Hepatocyte (in vitro differentiated cells): ENCODE data around the gene URAD. TPM values are rescaled to one million over a fixed set of nuclear protein-coding genes. Genes with fewer than 3 reads are reported as not detected.

Experiments
- DNase-seq: peaks from one replicate; pipeline ENCODE4 v3.0.0-alpha.2; 2016; ENCODE audit warnings: low spot score
- H2AFZ ChIP-seq: fragments of 200-600 bp; sonication (generic); 2 replicates; pipeline ENCODE4 v1.6.0; 2016; ENCODE audit warnings: antibody characterized with exemption, mild to moderate bottlenecking
- H3K27ac ChIP-seq: fragments of 200-600 bp; sonication (generic); 2 replicates; pipeline ENCODE4 v1.5.1; 2016; ENCODE audit warnings: mild to moderate bottlenecking
- H3K27me3 ChIP-seq: fragments of 200-600 bp; sonication (generic); 2 replicates; pipeline ENCODE4 v1.6.1; 2016
- H3K36me3 ChIP-seq: fragments of 200-600 bp; sonication (generic); replicated peaks from 2 replicates; pipeline ENCODE4 v1.5.1; 2016; ENCODE audit warnings: low read depth; ENCODE audit not compliant: insufficient read depth
- H3K4me1 ChIP-seq: fragments of 200-600 bp; sonication (generic); 2 replicates; pipeline ENCODE4 v1.5.1; 2016; ENCODE audit warnings: mild to moderate bottlenecking, moderate library complexity; ENCODE audit not compliant: insufficient read depth
- H3K4me2 ChIP-seq: fragments of 200-600 bp; sonication (generic); 2 replicates; pipeline ENCODE4 v1.6.0; 2016
- H3K4me3 ChIP-seq: fragments of 200-600 bp; sonication (generic); 2 replicates; pipeline ENCODE4 v1.5.1; 2016; ENCODE audit warnings: mild to moderate bottlenecking
- H3K79me2 ChIP-seq: fragments of 200-600 bp; sonication (generic); 2 replicates; pipeline ENCODE4 v1.6.0; 2017; ENCODE audit warnings: mild to moderate bottlenecking
- H3K9me2 ChIP-seq: fragments of 200-600 bp; sonication (generic); replicated peaks from 2 replicates; pipeline ENCODE4 v1.6.0; 2017; ENCODE audit warnings: mild to moderate bottlenecking; ENCODE audit not compliant: insufficient read depth
- H3K9me3 ChIP-seq: fragments of 200-600 bp; sonication (generic); 2 replicates; pipeline ENCODE4 v1.5.1; 2016; ENCODE audit warnings: low read depth, mild to moderate bottlenecking
- H4K20me1 ChIP-seq: fragments of 200-600 bp; sonication (generic); 2 replicates; pipeline ENCODE4 v1.6.0; 2016; ENCODE audit warnings: mild to moderate bottlenecking; ENCODE audit not compliant: insufficient read depth, poor library complexity, severe bottlenecking
- CTCF ChIP-seq: fragments of 200-600 bp; sonication (generic); IDR thresholded peaks from 2 replicates; pipeline ENCODE4 v1.5.1; 2016; ENCODE audit warnings: antibody characterized with exemption, mild to moderate bottlenecking; ENCODE audit not compliant: poor library complexity
- EZH2 ChIP-seq: fragments of 200-600 bp; sonication (generic); IDR thresholded peaks from 2 replicates; pipeline ENCODE4 v1.6.1; 2016; ENCODE audit warnings: antibody characterized with exemption, mild to moderate bottlenecking, borderline replicate concordance
- EZH2phosphoT487 ChIP-seq: fragments of 200-600 bp; sonication (generic); IDR thresholded peaks from one replicate; pipeline ENCODE4 v1.6.1; 2018; ENCODE audit warnings: antibody characterized with exemption, mild to moderate bottlenecking, low read depth, moderate library complexity; ENCODE audit not compliant: unreplicated experiment, severe bottlenecking
- WGBS: methylation state at CpG from one replicate; pipeline ENCODE4 v1.1.6; 2016; ENCODE audit warnings: low lambda C conversion rate; ENCODE audit errors: missing lambda C conversion rate; 5-methylcytosine and 5-hydroxymethylcytosine counted together
- polyA plus RNA-seq: library from polyadenylated mRNA; unstranded; fragments of >200 nt; fragmentation: Nextera tagmentation; extraction: Ambion mirVana; gene quantifications from 2 replicates; pipeline ENCODE4 v1.2.1, GENCODE V29; 2016
- total RNA-seq: library from RNA; depleted of rRNA; stranded (reverse); fragments of >200 nt; gene quantifications from 2 replicates; pipeline ENCODE4 v1.2.3, GENCODE V29; 2014

Gene URAD
- total and polyA plus RNA-seq, 2 experiments from 2014 or later: 18.2 to 35.7 TPM

DNA sequence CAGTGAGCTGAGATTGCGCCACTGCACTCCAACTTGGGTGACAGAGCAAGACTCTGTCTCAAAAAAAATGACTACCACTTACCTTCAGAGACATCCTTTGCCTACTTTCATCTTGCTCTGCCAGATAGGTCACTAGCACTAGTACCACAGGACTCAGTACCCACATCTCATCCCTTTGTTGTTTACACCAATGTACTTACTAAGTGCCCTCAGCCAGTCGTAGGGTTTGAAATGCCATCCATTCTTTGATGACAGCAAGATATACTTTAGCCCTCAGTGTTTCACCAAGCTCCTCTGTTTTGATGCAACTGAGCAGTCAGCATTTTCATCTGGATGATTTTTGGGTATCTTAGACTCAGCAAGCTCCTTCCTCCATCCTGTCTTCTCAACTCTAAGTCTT lies 6.1 kb downstream of the URAD start:
- no peaks in the 10 kb centered on the region for H3K9me3 ChIP-seq
- no peaks in the 10 kb centered on the region for H3K4me1 ChIP-seq
- no peak overlapping the region for H3K4me3 ChIP-seq
- DNase-seq: no peak
- H3K27ac ChIP-seq: peak overlapping the region; percentile 90
- no peaks in the 10 kb centered on the region for H4K20me1 ChIP-seq
- 85% methylated on average over 2 of the region's 2 CpGs for WGBS
- TF ChIP-seq EZH2: no peak
- TF ChIP-seq CTCF: no peak
- TF ChIP-seq EZH2phosphoT487: no peak
- no peaks in the 10 kb centered on the region for H3K36me3 ChIP-seq
- peak overlapping the region; percentile 75 for H3K4me2 ChIP-seq
- no peak overlapping the region for H2AFZ ChIP-seq
- no peaks in the 10 kb centered on the region for H3K9me2 ChIP-seq
- H3K79me2 ChIP-seq: peaks cover 10% of the 10 kb centered on the region
- H3K27me3 ChIP-seq: peaks cover 63% of the 10 kb centered on the region

DNA sequence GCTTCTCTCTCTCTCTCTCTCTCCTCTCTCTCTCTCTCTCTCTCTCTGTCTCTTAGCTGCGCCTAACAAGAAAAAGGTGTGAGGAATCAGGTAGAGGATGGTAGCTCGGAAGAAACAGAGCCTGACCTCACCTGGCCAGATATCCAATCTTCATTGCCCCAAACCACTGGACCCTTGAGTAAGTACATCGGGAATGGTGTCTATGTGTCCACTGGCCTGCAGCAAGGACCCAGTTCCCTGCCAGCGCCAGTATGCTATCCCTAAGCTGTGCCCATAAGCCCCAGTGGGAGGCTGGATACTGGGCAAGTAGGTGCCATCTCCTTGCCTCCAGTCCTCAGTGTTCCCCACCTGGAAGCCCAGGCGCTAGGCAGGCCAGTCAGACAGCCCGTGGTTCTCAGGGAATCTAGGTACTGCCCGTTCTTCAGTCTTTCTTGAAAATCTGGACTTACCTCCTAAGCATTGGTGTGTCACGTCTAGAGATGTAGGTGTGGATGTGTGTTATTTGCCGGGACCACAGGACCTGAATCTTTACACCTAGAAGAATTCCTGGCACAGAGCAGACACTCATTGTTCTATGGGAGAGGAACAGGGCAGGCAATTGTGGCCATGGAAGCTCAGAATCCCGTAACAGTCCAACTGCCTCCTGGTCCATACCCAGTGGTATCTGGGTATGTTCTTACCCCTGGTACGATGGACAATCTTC lies 7.3 kb downstream of the URAD start:
- peak overlapping the region; percentile 75 for H3K4me2 ChIP-seq
- H3K36me3 ChIP-seq: no peaks in the 10 kb centered on the region
- H3K27ac ChIP-seq: peak overlapping the region; percentile 90
- WGBS: 34% methylated on average over 11 of the region's 11 CpGs
- peaks cover 73% of the 10 kb centered on the region for H3K27me3 ChIP-seq
- H3K9me2 ChIP-seq: no peaks in the 10 kb centered on the region
- H3K4me1 ChIP-seq: no peaks in the 10 kb centered on the region
- no peak overlapping the region for H3K4me3 ChIP-seq
- no peak for TF ChIP-seq CTCF
- no peak for TF ChIP-seq EZH2phosphoT487
- no peak for TF ChIP-seq EZH2
- DNase-seq: no peak
- peaks cover 11% of the 10 kb centered on the region for H3K79me2 ChIP-seq
- no peaks in the 10 kb centered on the region for H4K20me1 ChIP-seq
- no peak overlapping the region for H2AFZ ChIP-seq
- H3K9me3 ChIP-seq: no peaks in the 10 kb centered on the region

- Histone ChIP-seq H3K36me3 (no peaks in the 10 kb centered on the region), H4K20me1 (no peaks in the 10 kb centered on the region), H3K9me3 (no peaks in the 10 kb centered on the region), H3K4me3 (peak overlapping the region; percentile 8), H3K4me2 (peak overlapping the region; percentile 75), H3K9me2 (no peaks in the 10 kb centered on the region), H3K27ac (peak overlapping the region; percentile 90), H3K79me2 (peaks cover 11% of the 10 kb centered on the region), H2AFZ (peak overlapping the region; percentile 13), H3K27me3 (peaks cover 80% of the 10 kb centered on the region), H3K4me1 (no peaks in the 10 kb centered on the region)
- 3% methylated on average over 54 of the region's 54 CpGs for WGBS
- peak; percentile 48 for TF ChIP-seq EZH2
- TF ChIP-seq EZH2phosphoT487: peak; percentile 56
- TF ChIP-seq CTCF: no peak
- DNase-seq: peak; percentile 75
Observed at GRCh38 chr13:27980280-27980998, 8.1 kb downstream of the URAD start.
